ENCODE data around the gene IL10RB. TPM values are rescaled to one million over a fixed set of nuclear protein-coding genes. Genes with fewer than 3 reads are reported as not detected.
"Not testable (repeated sequence)": the region's sequence is repeated elsewhere in the genome, so short reads cannot be mapped to it uniquely, and the experiment has no call there.

IL10RB gene
- 10 to 100 TPM; 27.7 to 31.0 (median 29.0) TPM for polyA plus RNA-seq (ENCODE audit: insufficient read length in 4 of 4)

DNA sequence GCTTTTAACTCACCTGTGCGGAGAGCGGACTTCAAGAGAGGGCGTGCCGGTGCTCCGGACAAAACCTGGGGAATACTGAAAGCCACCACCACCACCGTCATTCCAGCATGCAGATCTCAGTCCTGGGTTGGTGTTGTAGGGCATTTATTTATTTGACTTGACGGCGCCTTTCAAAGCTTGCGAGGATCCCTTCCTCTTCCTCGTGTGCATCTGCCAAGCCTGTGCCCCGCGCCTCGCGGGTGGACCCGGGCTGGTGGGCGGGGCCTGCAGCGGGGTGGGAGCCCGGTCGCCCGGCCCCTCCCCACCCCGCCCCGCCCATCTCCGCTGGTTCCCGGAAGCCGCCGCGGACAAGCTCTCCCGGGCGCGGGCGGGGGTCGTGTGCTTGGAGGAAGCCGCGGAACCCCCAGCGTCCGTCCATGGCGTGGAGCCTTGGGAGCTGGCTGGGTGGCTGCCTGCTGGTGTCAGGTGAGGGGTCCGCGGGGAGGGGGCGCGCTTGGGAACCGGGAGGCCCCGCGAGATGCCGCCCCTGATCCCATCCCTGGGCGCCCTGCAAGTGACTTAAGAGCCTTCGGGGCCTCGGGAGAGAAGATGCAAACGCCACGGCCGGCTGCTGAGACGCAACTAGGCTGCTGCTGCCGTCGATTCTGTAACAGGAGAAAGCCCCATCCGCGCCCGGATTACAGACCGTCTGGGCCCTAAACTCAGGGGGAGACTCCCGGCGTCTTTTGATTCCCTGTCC, at the start of gene IL10RB:
IL10RB (plus strand) TSS at position 318 of the 739 bp plus-strand sequence; CDS start at position 417, 99 bp downstream.
- peak; percentile 61 to 72 (median 64) for DNase-seq (ENCODE audit: low read depth in 4 of 4, low spot score in 3 of 4)

DNA sequence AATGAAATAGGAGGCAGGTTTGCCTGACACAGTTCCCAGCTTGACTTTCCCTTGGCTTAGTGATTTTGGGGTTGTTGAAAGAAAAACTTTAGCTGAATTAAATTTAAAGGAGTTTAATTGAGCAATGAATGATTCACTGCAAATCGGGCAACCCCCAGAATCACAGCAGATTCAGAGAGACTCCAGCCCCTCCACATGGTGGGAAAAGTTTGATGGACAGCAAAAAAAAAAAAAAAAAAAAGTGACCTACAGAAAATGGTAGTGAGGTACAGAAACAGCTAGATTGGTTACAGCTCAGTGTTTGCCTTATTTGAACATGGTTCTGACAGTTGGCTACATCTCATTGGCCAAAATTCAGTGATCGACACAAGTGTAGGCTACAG, 49.0 kb upstream of the IL10RB start:
- no peak for DNase-seq (ENCODE audit: low read depth in 4 of 4, low spot score in 3 of 4)

DNA sequence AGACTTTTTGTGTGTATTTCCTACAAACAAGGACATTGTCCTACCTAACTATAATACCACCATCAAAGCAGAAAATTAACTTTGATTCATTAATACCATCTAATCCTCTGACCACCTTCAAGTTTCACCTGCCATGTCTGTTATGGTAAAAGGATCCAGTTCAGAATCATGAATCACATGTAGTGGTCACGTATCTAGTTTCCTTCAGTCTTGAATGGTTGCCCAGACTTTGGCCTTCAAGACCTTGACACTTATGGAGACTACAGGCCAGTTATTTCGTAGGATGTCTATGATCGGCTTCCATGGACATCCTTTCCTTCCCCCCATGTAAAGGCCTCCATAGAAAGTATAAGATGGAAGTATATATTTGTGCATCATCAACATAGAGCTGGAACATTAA, 46.9 kb upstream of the IL10RB start:
- no peak for DNase-seq (ENCODE audit: low read depth in 4 of 4, low spot score in 3 of 4)

- no peak for DNase-seq (ENCODE audit: low read depth in 4 of 4, low spot score in 3 of 4)
Observed at GRCh38 chr21:33219954-33220353, 46.2 kb upstream of the IL10RB start.

- not testable (repeated sequence) for DNase-seq (ENCODE audit: low read depth in 4 of 4, low spot score in 3 of 4)
Observed at GRCh38 chr21:33225376-33225775, 40.8 kb upstream of the IL10RB start.

GRCh38 chr21:33228455-33228854, 37.7 kb upstream of the IL10RB start:
- no peak for DNase-seq (ENCODE audit: low read depth in 4 of 4, low spot score in 3 of 4)

DNA sequence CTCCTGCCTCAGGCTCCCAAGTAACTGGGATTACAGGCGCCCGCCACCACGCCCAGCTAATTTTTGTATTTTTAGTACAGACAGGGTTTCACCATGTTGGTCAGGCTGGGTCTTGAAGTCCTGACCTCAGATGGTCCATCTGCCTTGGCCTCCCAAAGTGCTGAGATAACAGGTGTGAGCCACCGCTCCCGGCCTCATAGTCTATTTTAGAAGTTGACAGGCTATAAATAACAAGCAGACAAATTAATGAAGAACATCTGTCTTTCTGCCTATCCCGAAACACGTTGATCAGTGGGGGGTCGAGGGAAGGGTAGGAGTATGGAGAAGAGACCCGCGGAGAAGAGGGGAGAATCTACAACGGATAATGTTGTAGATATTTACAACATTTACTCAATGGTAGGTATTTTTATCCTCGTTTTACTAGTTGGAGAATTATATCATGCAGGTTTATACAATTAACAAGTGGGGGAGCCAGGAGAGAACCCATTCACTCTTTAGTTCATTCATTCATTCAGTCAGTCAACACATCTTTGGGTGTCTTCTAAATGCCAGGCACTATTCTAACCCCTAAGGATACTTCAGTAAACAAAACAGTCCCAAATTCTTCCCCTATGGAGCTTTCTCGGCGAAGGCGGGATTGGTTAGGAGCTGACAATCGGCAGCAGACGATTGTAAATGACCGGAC, 36.9 kb upstream of the IL10RB start:
- DNase-seq (ENCODE audit: low read depth in 4 of 4, low spot score in 3 of 4): no peak

- peak in 2 of 4 donors; percentile 51 to 52 for DNase-seq (ENCODE audit: low read depth in 4 of 4, low spot score in 3 of 4)
Observed at GRCh38 chr21:33229784-33230544, 36.2 kb upstream of the IL10RB start, which contains the start of gene IFNAR2. Gene IFNAR2, plus strand, starts transcription at chr21:33229938. Its CDS starts 11,985 bp downstream, at chr21:33241923.

DNA sequence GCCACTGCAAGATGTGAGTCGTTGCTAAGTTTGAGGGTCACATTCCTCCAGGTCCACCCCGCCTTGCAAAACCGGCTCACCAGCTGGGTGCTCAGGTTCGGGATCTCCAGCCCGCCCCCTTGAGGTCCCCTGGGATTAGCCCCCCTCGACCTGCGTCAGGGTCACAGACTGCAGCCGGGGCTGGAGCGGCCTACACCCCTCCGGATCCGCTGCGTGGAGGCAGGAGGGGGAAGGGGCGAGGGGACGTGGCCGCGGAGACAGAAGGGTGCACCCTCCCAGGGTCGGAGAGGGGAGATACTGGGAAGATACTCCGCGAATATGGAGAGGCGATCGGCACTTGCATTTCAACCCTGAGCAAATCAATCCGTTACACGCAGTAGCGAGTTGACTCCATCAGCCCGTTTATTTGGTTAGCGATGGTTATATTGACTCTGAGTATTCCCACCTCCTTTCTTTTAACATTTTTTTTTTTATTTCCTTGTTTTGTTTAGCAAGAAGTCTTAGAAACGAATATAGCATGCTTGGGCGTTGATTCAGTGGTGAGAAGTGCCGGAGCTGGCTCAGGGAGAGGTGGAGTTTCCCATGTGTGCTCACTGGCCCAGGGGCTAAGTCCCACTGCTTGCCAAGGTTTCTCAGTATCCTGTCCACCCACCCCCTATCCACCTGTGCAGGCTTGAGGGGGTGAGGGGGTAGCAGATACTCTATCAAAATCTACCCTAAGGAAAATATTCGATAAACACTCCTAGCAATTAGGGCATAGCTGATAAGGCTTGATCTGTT, 35.4 kb upstream of the IL10RB start:
- DNase-seq (ENCODE audit: low read depth in 4 of 4, low spot score in 3 of 4): peak in 1 of 4 donors; percentile 49

- DNase-seq (ENCODE audit: low read depth in 4 of 4, low spot score in 3 of 4): no peak
Observed at GRCh38 chr21:33231526-33231925, 34.6 kb upstream of the IL10RB start.

GRCh38 chr21:33232291-33233034, 33.7 kb upstream of the IL10RB start:
- no peak for DNase-seq (ENCODE audit: low read depth in 4 of 4, low spot score in 3 of 4)

DNA sequence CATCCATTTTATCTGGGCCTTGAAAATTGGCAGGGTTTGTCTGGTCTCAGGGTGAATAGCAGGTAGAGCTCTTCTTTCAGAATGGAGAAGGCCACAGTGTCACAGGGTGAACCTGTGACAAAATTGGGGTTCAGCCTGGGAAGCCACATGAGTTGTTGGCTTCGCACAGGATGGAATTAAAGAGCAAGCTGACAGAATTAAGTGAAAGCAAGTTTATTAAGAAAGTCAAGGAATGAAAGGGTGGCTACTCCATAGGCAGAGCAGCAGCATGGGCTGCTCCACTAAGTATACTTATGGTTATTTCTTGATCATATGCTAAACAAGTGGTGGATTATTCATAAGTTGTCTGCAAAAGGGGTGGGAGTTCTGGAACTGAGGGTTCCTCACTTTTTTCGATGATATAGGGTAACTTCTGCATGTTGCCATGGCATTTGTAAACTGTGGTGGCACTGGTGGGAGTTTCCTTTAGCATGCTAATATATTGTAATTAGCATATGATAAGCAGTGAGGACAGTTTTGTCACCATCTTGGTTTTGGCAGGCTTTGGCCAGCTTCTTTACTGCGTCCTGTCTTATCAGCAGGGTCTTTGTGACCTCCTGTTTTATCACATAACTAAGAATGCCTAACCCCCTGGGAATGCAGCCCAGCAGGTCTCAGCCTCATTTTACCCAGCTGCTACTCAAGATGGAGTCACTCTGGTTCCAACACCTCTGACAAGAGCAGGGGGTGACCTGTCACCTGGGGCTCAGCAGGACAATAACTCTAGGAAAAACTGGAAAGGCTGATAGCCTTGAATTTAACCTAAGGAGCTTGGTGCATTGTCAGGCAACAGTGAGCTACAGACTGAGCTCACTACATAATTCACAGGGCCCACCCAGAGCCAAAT, 31.3 kb upstream of the IL10RB start:
- DNase-seq (ENCODE audit: low read depth in 4 of 4, low spot score in 3 of 4): no peak

DNA sequence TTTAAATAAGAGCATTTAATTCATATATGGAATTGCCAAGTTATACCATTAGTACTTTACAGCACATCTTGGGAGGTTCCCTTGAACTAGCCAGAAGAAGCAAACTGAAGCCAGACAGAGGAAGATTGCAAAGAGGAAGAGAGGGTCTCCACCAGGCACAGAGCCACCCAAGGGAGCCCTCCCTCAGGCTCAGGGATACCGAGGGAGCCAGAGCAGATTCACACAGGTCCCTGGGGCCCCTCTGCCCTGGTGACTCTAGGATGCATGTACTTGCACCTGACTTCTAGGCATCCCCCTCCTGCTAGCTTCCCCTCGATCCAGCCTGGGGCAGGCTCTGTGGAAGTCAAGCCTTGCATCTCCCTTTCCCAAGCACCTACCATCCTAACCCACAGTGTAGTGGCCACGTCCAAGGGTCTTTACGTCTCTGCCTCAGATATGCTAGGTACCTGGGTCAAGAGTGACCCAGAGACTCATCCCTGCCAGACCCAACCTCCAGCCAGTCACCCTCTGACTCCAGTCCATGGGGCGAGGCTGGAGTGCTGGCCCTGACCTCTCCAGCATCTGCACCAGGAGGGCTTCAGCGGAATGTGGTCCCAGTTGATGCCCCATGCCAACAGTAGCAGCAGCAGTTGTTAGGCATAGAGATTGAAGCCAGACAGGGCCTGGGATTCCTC, 30.0 kb upstream of the IL10RB start:
- no peak for DNase-seq (ENCODE audit: low read depth in 4 of 4, low spot score in 3 of 4)

DNA sequence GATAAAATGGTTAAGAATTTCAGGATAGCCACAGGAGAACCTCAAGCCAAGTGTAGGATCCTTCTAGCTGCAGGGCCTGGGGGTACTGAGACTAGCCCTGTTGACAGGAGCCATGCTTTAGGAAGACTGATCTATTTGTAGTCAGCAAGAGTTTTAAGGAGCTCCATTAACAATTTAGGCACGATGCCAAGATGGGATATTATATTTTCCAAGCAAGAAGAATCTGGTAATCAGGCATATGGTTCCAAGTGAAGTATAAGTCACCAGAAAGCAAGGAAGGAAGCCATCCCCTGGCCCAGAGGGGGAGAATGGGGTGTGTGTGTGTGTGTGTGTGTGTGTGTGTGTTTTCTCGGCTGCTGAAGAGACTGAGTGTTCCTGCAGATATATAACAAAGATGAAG, 29.4 kb upstream of the IL10RB start:
- no peak for DNase-seq (ENCODE audit: low read depth in 4 of 4, low spot score in 3 of 4)

DNA sequence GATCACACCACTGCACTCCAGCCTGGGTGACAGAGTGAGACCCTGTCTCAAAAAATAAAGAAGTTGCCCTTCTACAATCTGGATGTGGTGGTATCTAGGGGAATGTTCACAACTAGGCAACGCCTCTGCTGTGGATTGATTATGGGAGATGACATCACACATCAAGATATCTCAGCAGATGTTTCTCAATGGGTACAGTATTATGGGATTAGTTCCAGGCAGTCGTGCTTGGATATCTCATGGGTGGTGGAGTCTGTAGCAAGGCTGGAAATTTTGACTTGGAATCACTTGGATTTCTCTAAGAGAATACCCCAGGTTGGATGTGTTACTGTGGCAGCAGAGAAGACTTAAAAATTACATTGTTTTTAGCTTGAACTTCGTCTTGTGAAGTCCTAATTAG, 28.7 kb upstream of the IL10RB start:
- DNase-seq (ENCODE audit: low read depth in 4 of 4, low spot score in 3 of 4): no peak

GRCh38 chr21:33238146-33238545, 28.0 kb upstream of the IL10RB start:
- DNase-seq (ENCODE audit: low read depth in 4 of 4, low spot score in 3 of 4): no peak

DNA sequence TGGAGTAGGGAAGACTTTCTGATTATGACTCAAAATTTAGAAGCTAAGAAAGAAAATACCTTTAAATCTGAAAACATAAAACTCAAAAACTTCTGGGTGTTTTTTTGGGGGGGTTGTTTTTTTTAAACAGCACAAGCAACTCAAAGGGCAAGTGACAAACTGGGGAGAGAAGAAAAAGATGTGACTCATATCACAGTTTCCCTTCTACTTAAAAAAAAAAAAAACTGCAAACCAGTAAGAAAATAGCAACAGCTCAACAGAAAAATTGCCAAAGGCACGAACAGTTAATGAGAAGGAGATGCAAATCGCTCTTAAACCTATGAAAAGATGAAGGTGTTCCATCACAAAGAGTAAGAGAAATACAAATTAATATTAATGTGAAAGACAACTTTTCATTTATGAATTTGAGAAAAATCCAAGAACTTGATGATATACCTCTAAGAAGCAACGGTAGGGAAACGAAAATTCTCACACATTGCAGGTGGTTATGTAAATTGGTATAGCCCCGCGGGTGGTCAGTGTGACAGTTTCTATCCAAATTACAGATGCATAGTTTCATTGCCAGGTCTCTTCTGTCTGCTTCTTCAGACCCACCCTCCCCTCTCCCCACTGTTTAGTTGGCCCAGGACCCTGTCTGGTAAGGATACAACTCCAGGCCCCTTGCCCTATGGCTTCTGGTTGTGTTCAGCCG, 27.5 kb upstream of the IL10RB start:
- DNase-seq (ENCODE audit: low read depth in 4 of 4, low spot score in 3 of 4): no peak

All from right renal pelvis (tissue), 4 donors.